Loucy (cell line): Measurements from ENCODE around the gene AGPAT2.

Source experiments
- H2AFZ ChIP-seq: fragments of 200-600 bp; sonication (generic); 2 replicates; pipeline ENCODE4 v1.6.0; 2016; ENCODE audit warnings: antibody characterized with exemption, mild to moderate bottlenecking, low read length, moderate library complexity
- H3F3A ChIP-seq: fragments of 200-600 bp; 2 replicates; pipeline ENCODE4 v1.6.0; 2016; ENCODE audit warnings: antibody characterized with exemption, low read depth, mild to moderate bottlenecking
- H3K27me3 ChIP-seq: fragments of 200-600 bp; sonication (generic); 2 replicates; pipeline ENCODE4 v1.6.1; 2014; ENCODE audit warnings: low read length, mild to moderate bottlenecking; ENCODE audit not compliant: insufficient read depth, poor library complexity, severe bottlenecking
- H3K36me3 ChIP-seq: fragments of 200-600 bp; sonication (generic); 2 replicates; pipeline ENCODE4 v1.6.1; 2016; ENCODE audit warnings: low read length; ENCODE audit not compliant: insufficient read depth
- H3K4me1 ChIP-seq: fragments of 200-600 bp; sonication (generic); 2 replicates; pipeline ENCODE4 v1.5.1; 2014; ENCODE audit warnings: low read length, mild to moderate bottlenecking; ENCODE audit not compliant: insufficient read depth, poor library complexity, severe bottlenecking
- H3K4me2 ChIP-seq: fragments of 200-600 bp; sonication (generic); 2 replicates; pipeline ENCODE4 v1.6.0; 2014; ENCODE audit warnings: antibody characterized with exemption, low read length, low read depth, mild to moderate bottlenecking; ENCODE audit not compliant: poor library complexity, severe bottlenecking
- H3K4me3 ChIP-seq: fragments of 200-600 bp; sonication (generic); 2 replicates; pipeline ENCODE4 v1.5.1; 2014; ENCODE audit warnings: low read length, mild to moderate bottlenecking, mixed read lengths; ENCODE audit not compliant: poor library complexity, severe bottlenecking
- H3K79me2 ChIP-seq: fragments of 200-600 bp; sonication (generic); 2 replicates; pipeline ENCODE4 v1.6.1; 2014; ENCODE audit warnings: low read length; ENCODE audit not compliant: insufficient read depth
- H3K9ac ChIP-seq: fragments of 200-600 bp; sonication (generic); 2 replicates; pipeline ENCODE4 v1.6.0; 2014; ENCODE audit warnings: mild to moderate bottlenecking, low read depth, low read length, moderate library complexity; ENCODE audit not compliant: poor library complexity, severe bottlenecking
- H3K9me2 ChIP-seq: fragments of 200-600 bp; sonication (generic); replicated peaks from 2 replicates; pipeline ENCODE4 v1.6.1; 2016; ENCODE audit warnings: low read depth, low read length, mixed read lengths
- H3K9me3 ChIP-seq: fragments of 200-600 bp; sonication (generic); 2 replicates; pipeline ENCODE4 v1.6.1; 2014; ENCODE audit warnings: mild to moderate bottlenecking, antibody characterized with exemption, low read length, low read depth; ENCODE audit not compliant: insufficient read depth
- H4K20me1 ChIP-seq: fragments of 200-600 bp; sonication (generic); 2 replicates; pipeline ENCODE4 v1.6.0; 2014; ENCODE audit warnings: antibody characterized with exemption, low read length, mild to moderate bottlenecking; ENCODE audit not compliant: insufficient read depth, poor library complexity, severe bottlenecking
- EZH2phosphoT487 ChIP-seq: fragments of 200-600 bp; IDR thresholded peaks from 2 replicates; pipeline ENCODE4 v1.6.1; 2018; ENCODE audit warnings: antibody characterized with exemption, mild to moderate bottlenecking, moderate library complexity, borderline replicate concordance
- TF ChIP-seq, protein P1 (sequence below): fragments of 200-600 bp; sonication (generic); conservative IDR thresholded peaks from 2 replicates; pipeline ENCODE4 v1.5.1; 2014; ENCODE audit warnings: mild to moderate bottlenecking, antibody characterized with exemption, low read length

The AGPAT2 gene

DNA sequence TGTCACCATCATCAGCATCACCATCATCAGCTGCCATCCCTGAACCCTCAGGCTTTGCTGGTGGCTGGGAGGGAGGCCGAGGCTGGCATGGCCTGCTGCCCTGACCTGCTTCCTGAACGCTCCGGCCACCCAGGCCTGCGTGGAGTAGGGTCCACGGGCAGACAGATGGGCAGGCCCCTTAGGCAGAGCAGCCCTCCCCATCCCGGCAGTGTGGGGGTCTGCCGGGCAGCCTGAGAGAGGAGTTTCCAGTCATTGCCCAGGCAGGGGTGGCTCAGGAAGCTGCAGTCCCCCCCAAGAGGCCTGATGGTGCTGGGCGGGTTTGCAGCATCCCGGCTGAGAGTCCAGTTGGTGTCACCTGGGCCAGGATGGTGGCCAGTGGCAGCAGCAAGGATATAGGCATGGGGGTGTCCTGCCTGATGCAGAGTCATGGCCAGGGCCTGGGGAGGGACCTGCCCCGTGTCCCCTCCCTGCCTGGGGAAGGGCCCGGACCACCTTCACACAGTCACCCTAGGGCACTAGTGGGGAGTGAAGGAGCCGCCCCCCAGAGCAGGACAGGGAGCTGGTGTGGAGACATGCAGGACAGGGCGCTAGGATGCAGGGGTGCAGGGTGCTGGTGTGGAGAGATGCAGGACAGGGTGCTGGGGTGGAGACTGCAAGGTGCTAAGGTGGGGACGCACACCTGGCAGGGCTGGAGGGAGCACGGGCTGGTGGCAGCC lies 32.3 kb downstream of the AGPAT2 start:
- no peaks in the 10 kb centered on the region for H4K20me1 ChIP-seq
- no peak overlapping the region for H3K9ac ChIP-seq
- no peak overlapping the region for H2AFZ ChIP-seq

DNA sequence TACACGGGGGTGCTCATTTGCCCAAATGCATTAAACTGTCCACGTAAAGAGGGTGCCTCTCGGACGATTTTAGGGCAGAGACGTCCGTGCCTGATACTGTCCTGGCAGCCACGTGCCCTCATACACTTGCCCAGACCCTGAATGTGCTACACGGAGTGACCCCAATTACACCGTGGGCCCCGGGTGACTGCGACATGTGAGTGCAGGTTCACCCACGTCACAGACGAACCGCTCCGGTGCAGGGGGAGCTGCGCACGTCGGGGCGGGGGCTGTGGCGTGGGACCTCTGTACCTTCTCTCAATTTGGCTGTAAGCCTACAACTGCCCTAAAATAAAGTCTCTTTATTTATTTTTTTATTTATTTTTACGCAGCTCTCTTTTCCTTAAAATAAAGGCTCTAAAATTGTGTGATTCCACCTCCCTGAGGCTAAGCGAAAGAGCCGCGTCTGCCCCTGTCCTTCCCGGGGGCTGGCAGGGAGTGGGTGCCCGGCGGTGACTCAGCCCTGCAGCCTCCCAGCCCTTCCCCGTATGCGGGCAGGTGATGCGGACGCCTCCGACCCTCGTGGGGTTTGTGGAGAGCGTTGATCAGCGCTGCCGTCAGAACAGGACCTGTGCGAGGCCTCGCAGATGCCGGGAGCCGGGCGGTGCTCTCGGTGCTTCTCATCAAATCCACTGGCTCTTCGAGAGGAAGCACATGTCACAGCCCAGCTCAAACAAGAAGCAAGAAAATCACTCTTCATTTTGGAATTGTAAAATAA lies 33.8 kb downstream of the AGPAT2 start:
- no peak overlapping the region for H3K4me2 ChIP-seq
- no peak for TF ChIP-seq EZH2phosphoT487
- TF ChIP-seq, protein P1, sequence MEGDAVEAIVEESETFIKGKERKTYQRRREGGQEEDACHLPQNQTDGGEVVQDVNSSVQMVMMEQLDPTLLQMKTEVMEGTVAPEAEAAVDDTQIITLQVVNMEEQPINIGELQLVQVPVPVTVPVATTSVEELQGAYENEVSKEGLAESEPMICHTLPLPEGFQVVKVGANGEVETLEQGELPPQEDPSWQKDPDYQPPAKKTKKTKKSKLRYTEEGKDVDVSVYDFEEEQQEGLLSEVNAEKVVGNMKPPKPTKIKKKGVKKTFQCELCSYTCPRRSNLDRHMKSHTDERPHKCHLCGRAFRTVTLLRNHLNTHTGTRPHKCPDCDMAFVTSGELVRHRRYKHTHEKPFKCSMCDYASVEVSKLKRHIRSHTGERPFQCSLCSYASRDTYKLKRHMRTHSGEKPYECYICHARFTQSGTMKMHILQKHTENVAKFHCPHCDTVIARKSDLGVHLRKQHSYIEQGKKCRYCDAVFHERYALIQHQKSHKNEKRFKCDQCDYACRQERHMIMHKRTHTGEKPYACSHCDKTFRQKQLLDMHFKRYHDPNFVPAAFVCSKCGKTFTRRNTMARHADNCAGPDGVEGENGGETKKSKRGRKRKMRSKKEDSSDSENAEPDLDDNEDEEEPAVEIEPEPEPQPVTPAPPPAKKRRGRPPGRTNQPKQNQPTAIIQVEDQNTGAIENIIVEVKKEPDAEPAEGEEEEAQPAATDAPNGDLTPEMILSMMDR = no peak
- no peaks in the 10 kb centered on the region for H3K79me2 ChIP-seq
- no peaks in the 10 kb centered on the region for H3K36me3 ChIP-seq
- H3K9ac ChIP-seq = no peak overlapping the region
- H3F3A ChIP-seq = no peaks in the 10 kb centered on the region
- H3K9me3 ChIP-seq = no peaks in the 10 kb centered on the region
- no peak overlapping the region for H3K4me3 ChIP-seq
- H4K20me1 ChIP-seq = no peaks in the 10 kb centered on the region
- no peak overlapping the region for H2AFZ ChIP-seq
- no peaks in the 10 kb centered on the region for H3K27me3 ChIP-seq
- no peaks in the 10 kb centered on the region for H3K9me2 ChIP-seq
- peaks cover 21% of the 10 kb centered on the region for H3K4me1 ChIP-seq

More for the DNA sequence above, 32.3 kb downstream of the AGPAT2 start:
- no peaks in the 10 kb centered on the region for H3F3A ChIP-seq
- no peaks in the 10 kb centered on the region for H3K9me2 ChIP-seq
- peak overlapping the region; percentile 42 for H3K4me3 ChIP-seq
- H3K36me3 ChIP-seq = no peaks in the 10 kb centered on the region
- H3K4me1 ChIP-seq = peaks cover 29% of the 10 kb centered on the region
- TF ChIP-seq, protein P1 = no peak
- no peak for TF ChIP-seq EZH2phosphoT487
- no peaks in the 10 kb centered on the region for H3K9me3 ChIP-seq
- H3K79me2 ChIP-seq = no peaks in the 10 kb centered on the region
- H3K4me2 ChIP-seq = peak overlapping the region; percentile 65
- H3K27me3 ChIP-seq = no peaks in the 10 kb centered on the region

DNA sequence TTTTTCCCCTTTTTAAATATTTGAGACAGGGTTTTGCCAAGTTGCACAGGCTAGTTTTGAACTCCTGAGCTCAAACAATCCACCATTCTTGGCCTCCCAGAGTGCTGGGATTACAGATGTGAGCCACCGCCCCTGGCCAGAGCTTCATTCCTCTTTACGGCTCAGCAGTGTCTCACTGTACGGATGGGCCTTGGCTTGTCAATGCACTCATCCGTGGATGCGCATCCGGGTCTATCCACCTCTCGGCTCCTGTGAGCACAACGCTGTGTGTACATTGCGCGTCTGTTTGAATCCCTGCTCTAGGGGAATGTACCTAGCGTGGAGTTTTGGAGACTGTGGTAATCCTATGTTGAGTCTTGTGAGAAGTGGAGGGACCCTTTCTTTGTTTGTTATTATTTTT lies 35.4 kb downstream of the AGPAT2 start:
- H3F3A ChIP-seq = no peaks in the 10 kb centered on the region
- TF ChIP-seq, protein P1 = no peak
- no peak for TF ChIP-seq EZH2phosphoT487
- no peak overlapping the region for H3K4me3 ChIP-seq
- H3K9me2 ChIP-seq = no peaks in the 10 kb centered on the region
- H3K27me3 ChIP-seq = no peaks in the 10 kb centered on the region
- H3K9me3 ChIP-seq = no peaks in the 10 kb centered on the region
- peaks cover 17% of the 10 kb centered on the region for H3K4me1 ChIP-seq
- no peaks in the 10 kb centered on the region for H3K79me2 ChIP-seq
- no peaks in the 10 kb centered on the region for H3K36me3 ChIP-seq
- H3K4me2 ChIP-seq = no peak overlapping the region
- H4K20me1 ChIP-seq = no peaks in the 10 kb centered on the region
- no peak overlapping the region for H3K9ac ChIP-seq
- no peak overlapping the region for H2AFZ ChIP-seq
